DOHH2 (cell line): ENCODE results near the gene SMPD2.

Experiments
- CTCF ChIP-seq: fragments of 200-600 bp; sonication (generic); IDR thresholded peaks from one replicate; pipeline ENCODE4 v1.5.1; 2014; ENCODE audit warnings: antibody characterized with exemption, mild to moderate bottlenecking, low read depth, low read length; ENCODE audit not compliant: poor library complexity, severe bottlenecking
- EZH2phosphoT487 ChIP-seq: fragments of 200-600 bp; sonication (generic); IDR thresholded peaks from 2 replicates; pipeline ENCODE4 v1.6.1; 2017; ENCODE audit warnings: borderline replicate concordance, mild to moderate bottlenecking, antibody characterized with exemption, low read length, moderate library complexity, mixed read lengths

- TF ChIP-seq CTCF (no peak), EZH2phosphoT487 (no peak)
Measured at GRCh38 chr6:109421184-109421583, 19.3 kb upstream of the SMPD2 start.
